GM21576 (cell line): Measurements from ENCODE around the gene TP53TG3C.
"Not testable (repeated sequence)": the region's sequence is repeated elsewhere in the genome, so short reads cannot be mapped to it uniquely, and the experiment has no call there.

Experiments used
- ATAC-seq: cut with Tn5 transposase; IDR thresholded peaks from one replicate; pipeline ENCODE4 v1.9.1; 2021; ENCODE audit warnings: mild to moderate bottlenecking, moderate library complexity; ENCODE audit not compliant: unreplicated experiment

Gene TP53TG3C

GRCh38 chr16:33193926-33194325 is at the start of gene TP53TG3C:
TSS of gene TP53TG3C (plus strand) at chr16:33194226. CDS start at chr16:33194294, 68 bp downstream.
- not testable (repeated sequence) for ATAC-seq
